ENCODE results near the gene SHKBP1. TPM values are rescaled to one million over a fixed set of nuclear protein-coding genes. Genes with fewer than 3 reads are reported as not detected.

The SHKBP1 gene
- total and polyA plus RNA-seq, 2 of the 4 experiments (the other 2 are of a cell fraction) = 15.6 to 94.0 TPM

DNA sequence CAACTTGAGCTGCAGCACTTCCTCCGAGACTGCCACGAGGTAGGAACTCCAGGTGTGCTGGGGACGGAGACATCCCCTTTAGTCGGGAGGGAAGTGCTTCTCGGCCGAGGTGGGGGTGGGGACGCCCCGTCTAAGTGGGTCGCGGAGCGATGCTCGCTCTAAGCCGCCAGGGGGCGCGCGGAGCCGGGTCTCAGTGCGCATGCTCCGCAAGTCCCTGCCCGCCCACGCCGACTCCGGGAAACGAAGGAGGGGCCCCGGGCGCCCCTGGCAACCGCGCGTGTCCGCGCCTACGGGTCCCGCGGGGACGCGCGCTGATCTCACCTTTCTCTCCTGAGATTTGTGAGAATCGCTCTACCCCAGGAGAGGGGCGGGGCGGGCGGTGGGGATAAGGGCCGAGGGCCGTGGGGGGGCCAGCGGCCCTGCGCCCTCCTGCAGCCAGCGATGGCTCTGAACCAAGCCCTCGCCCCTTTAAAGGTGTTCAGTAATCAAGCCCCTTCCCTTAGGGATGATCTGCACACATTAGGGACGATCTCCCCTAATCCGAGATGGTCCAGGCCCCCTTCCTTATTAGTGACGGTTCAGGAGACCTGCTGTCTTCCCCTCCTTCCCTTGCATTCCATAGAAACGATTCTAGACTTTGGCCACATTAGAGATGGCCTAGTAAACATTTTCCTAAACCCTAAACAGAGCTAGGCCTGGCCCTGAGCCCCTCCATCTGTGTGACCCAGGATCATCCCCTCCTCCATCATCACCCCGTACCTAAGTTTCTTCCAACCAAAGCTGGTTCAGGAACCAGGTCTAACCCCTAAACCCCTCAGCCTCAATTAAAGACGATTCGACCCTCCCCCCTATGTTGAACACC is 47.3 kb upstream of the SHKBP1 start:
- no peak overlapping the region for H3K56ac ChIP-seq (ENCODE audit: extremely low read depth, insufficient read depth, low read length)
- H3K79me1 ChIP-seq (ENCODE audit: low read depth in 1 of 2, low read length in 2 of 2) = no peaks in the 10 kb centered on the region
- H3K4me2 ChIP-seq (ENCODE audit: low read depth, low read length) = peak overlapping the region; percentile 94
- H3K4me3 ChIP-seq (ENCODE audit: insufficient read depth, low read depth, low read length) = peak overlapping the region; percentile 37
- peaks cover 18% of the 10 kb centered on the region for H3K27me3 ChIP-seq (ENCODE audit: control insufficient read depth, insufficient read depth, low read length)
- H4K20me1 ChIP-seq (ENCODE audit: insufficient read depth, low read length) = no peaks in the 10 kb centered on the region
- H3K9ac ChIP-seq (ENCODE audit: low read depth, low read length) = no peak overlapping the region
- intact Hi-C loops (cut with micrococcal nuclease) (loop anchor here (1.0 to 10.0 kb wide), 3 partner anchors 65 to 105 kb away; partner anchors contain the start of genes BLVRB and SPTBN4), dilution Hi-C loops (cut with HindIII; ENCODE audit: low sequenced_read_pairs, unreplicated experiment) (no loop called here), in situ Hi-C loops (cut with MboI; ENCODE audit: low sequenced_read_pairs) (no loop called here)
- H4K8ac ChIP-seq (ENCODE audit: low read depth in 2 of 2, low read length in 2 of 2) = peak overlapping the region in 1 of 2 experiments; percentile 73; a peak in 1 of 4 replicates
- no peak overlapping the region for H3K27ac ChIP-seq (ENCODE audit: insufficient read depth, low read length)
- H4K91ac ChIP-seq (ENCODE audit: insufficient read depth, low read depth, low read length) = no peak overlapping the region
- peak overlapping the region; percentile 88 for H2AFZ ChIP-seq (replicated peaks; ENCODE audit: low read length, poor library complexity)
- H3K23ac ChIP-seq (ENCODE audit: low read depth, low read length) = peak overlapping the region; percentile 33; the same call in 1 of the 2 replicates
- H3K4me1 ChIP-seq (ENCODE audit: control insufficient read depth, insufficient read depth, low read length) = peaks cover 3% of the 10 kb centered on the region; the same call in 1 of the 2 replicates
- no peak overlapping the region for H2BK20ac ChIP-seq (ENCODE audit: low read depth, low read length)
- ATAC-seq (ENCODE audit: low read depth) (peak; percentile 91), DNase-seq (peak; percentile 61)
- no peak overlapping the region for H2BK15ac ChIP-seq (ENCODE audit: low read depth, low read length)
- peak overlapping the region; percentile 7 for H2AK9ac ChIP-seq (replicated peaks; ENCODE audit: low read depth, low read length, poor library complexity)
- no peaks in the 10 kb centered on the region; the same call in 1 of the 2 replicates for H3K9me1 ChIP-seq (ENCODE audit: insufficient read depth, low read length)
- H2BK120ac ChIP-seq (ENCODE audit: low read depth, low read length) = 0 out of 2 replicates have a peak overlapping the region, but pooled peaks have one; percentile 6
- peak overlapping the region; percentile 70; the same call in 1 of the 2 replicates for H2AK5ac ChIP-seq (ENCODE audit: low read depth, low read length)
- peak overlapping the region; percentile 49 for H4K5ac ChIP-seq (ENCODE audit: low read depth, low read length)
- ChIA-PET CTCF (no interaction called here), POLR2A (ENCODE audit: unreplicated experiment) (no interaction called here)
- no peak overlapping the region for H3K18ac ChIP-seq (ENCODE audit: low read depth, low read length)
- no TSS peak for BruUV-seq (replicated peaks)
- H3K4ac ChIP-seq (ENCODE audit: low read depth, low read length) = peak overlapping the region; percentile 45; the same call in 1 of the 2 replicates
- 0 out of 2 replicates have a peak overlapping the region, but pooled peaks have one; percentile 55 for H3K14ac ChIP-seq (replicated peaks; ENCODE audit: low read depth, low read length)
- no peaks in the 10 kb centered on the region for H3K36me3 ChIP-seq (ENCODE audit: control insufficient read depth, insufficient read depth, low read length)
- no peak overlapping the region for H2BK5ac ChIP-seq (ENCODE audit: low read depth, low read length, poor library complexity, severe bottlenecking)
- no peaks in the 10 kb centered on the region; the same call in 1 of the 2 replicates for H3K9me3 ChIP-seq (ENCODE audit: control insufficient read depth, insufficient read depth, low read length)
- WGBS, 2 experiments (ENCODE audit: extremely low coverage in 2 of 2, insufficient read length in 1 of 2) = 0% methylated on average over 18 of the region's 54 CpGs; no CpG with 5 or more reads in 1 of the 2 experiments
- TF ChIP-seq CEBPB (IDR thresholded peaks at IDR 0.05; ENCODE audit: low read depth, low read length) = no peak
- peak; percentile 55; the same call in 1 of the 2 replicates for TF ChIP-seq MAZ (IDR thresholded peaks at IDR 0.05; ENCODE audit: borderline replicate concordance, low read depth, low read length)
- TF ChIP-seq NFE2L2 (IDR thresholded peaks at IDR 0.05; ENCODE audit: low read depth, low read length) = no peak
- peak; percentile 82 for TF ChIP-seq SMC3 (IDR thresholded peaks at IDR 0.05; ENCODE audit: low read depth, low read length)
- TF ChIP-seq RAD21 (IDR thresholded peaks at IDR 0.05; ENCODE audit: low read length) = peak; percentile 59
- no peak for TF ChIP-seq CHD1 (IDR thresholded peaks at IDR 0.05; ENCODE audit: low read depth, low read length)
- peak; percentile 19 for TF ChIP-seq RCOR1 (IDR thresholded peaks at IDR 0.05; ENCODE audit: insufficient replicate concordance, low read length)
- TF ChIP-seq, protein P1, sequence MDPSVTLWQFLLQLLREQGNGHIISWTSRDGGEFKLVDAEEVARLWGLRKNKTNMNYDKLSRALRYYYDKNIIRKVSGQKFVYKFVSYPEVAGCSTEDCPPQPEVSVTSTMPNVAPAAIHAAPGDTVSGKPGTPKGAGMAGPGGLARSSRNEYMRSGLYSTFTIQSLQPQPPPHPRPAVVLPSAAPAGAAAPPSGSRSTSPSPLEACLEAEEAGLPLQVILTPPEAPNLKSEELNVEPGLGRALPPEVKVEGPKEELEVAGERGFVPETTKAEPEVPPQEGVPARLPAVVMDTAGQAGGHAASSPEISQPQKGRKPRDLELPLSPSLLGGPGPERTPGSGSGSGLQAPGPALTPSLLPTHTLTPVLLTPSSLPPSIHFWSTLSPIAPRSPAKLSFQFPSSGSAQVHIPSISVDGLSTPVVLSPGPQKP (IDR thresholded peaks at IDR 0.05; ENCODE audit: borderline replicate concordance, low read depth, low read length) = no peak
- TF ChIP-seq BHLHE40 (IDR thresholded peaks at IDR 0.05; ENCODE audit: low read depth, low read length) = no peak
- TF ChIP-seq POLR2A (IDR thresholded peaks at IDR 0.05; ENCODE audit: low read depth, low read length) = no peak
- TF ChIP-seq USF2 (IDR thresholded peaks at IDR 0.05; ENCODE audit: low read depth, low read length) = no peak
- TF ChIP-seq RFX5 (IDR thresholded peaks at IDR 0.05; ENCODE audit: low read depth, low read length) = no peak
- peak; percentile 95 for TF ChIP-seq CTCF (conservative IDR thresholded peaks at IDR 0.05; ENCODE audit: low read depth, low read length)

Measured in IMR-90 (cell line).